G401.6 (cell line): ENCODE measurements around the gene FBF1.
"Not testable (repeated sequence)": the region's sequence is repeated elsewhere in the genome, so short reads cannot be mapped to it uniquely, and the experiment has no call there.

Source experiments
- FAIRE-seq: peaks from 2 replicates; lab custom pipeline; 2012; peaks lifted over from hg19 to GRCh38; lab: Jason Lieb, UNC

Gene FBF1

GRCh38 chr17:75875182-75875939 is 65.5 kb downstream of the FBF1 start:
- FAIRE-seq: no peak

GRCh38 chr17:75874323-75875181 is 66.3 kb downstream of the FBF1 start:
- FAIRE-seq: no peak

- no peak for FAIRE-seq
These were observed 67.1 kb downstream of the FBF1 start for GRCh38 chr17:75873587-75874322.

- no peak for FAIRE-seq
These were observed 68.1 kb downstream of the FBF1 start for GRCh38 chr17:75872434-75873351.

GRCh38 chr17:75870228-75870627 is 70.6 kb downstream of the FBF1 start:
- not testable (repeated sequence) for FAIRE-seq

- FAIRE-seq: no peak
These were observed 71.3 kb downstream of the FBF1 start for GRCh38 chr17:75869282-75870141.

- not testable (repeated sequence) for FAIRE-seq
These were observed 72.0 kb downstream of the FBF1 start for GRCh38 chr17:75868730-75869281.

- not testable (repeated sequence) for FAIRE-seq
These were observed 75.2 kb downstream of the FBF1 start for GRCh38 chr17:75865404-75866188.

GRCh38 chr17:75864887-75865286 is 76.0 kb downstream of the FBF1 start:
- FAIRE-seq: not testable (repeated sequence)

- FAIRE-seq: no peak
These were observed 76.4 kb downstream of the FBF1 start for GRCh38 chr17:75864448-75864871.

GRCh38 chr17:75861927-75862317 is 78.9 kb downstream of the FBF1 start:
- FAIRE-seq: no peak
